HepG2 (cell line): ENCODE measurements around the gene RAP1A. TPM values are rescaled to one million over a fixed set of nuclear protein-coding genes. Genes with fewer than 3 reads are reported as not detected.

Experiments used
- ATAC-seq: fragments of 200-7000 bp; cut with Tn5 transposase; 3 replicates; pipeline ENCODE4 v1.9.1; 2020; ENCODE audit warnings: mild to moderate bottlenecking, moderate library complexity
- BruUV-seq: library from RNA; stranded (reverse); fragments of 400-500 nt; replicated peaks from 2 replicates; lab custom pipeline; 2021; lab: Mats Ljungman, UMichigan
- CTCF ChIA-PET: fragments of 300-600 bp; formaldehyde crosslinking; extraction: SDS; loops from one replicate; lab custom pipeline; 2021; ENCODE audit warnings: low total read pairs, inconsistent platforms, low intra/inter-chr PET ratio; lab: Yijun Ruan, JAX
- POLR2A ChIA-PET: fragments of 350-600 bp; sonication (Branson Sonifier 250); formaldehyde crosslinking; loops from one replicate; lab custom pipeline; 2020; ENCODE audit warnings: antibody characterized with exemption, inconsistent platforms; lab: Yijun Ruan, JAX
- DNase-seq: peaks from one replicate; pipeline ENCODE4 v3.0.0-alpha.2; 2015; ENCODE audit warnings: low spot score
- FAIRE-seq: peaks from 3 replicates; lab custom pipeline; 2011; peaks lifted over from hg19 to GRCh38; lab: Jason Lieb, UNC
- H2AFZ ChIP-seq: one replicate; pipeline ENCODE4 v1.6.1; 2011; ENCODE audit warnings: low read length, inconsistent platforms
- H3K27ac ChIP-seq: fragments of 300-600 bp; 3 replicates; pipeline ENCODE4 v1.8.0; 2011; ENCODE audit warnings: mixed run types, mild to moderate bottlenecking, mixed read lengths, low read length, inconsistent platforms; ENCODE audit not compliant: insufficient read depth; ENCODE audit errors: extremely low read length
- H3K27me3 ChIP-seq, 2 experiments: fragments of 200-600 bp in 1 of 2; 2 replicates in 1 of 2; 3 replicates in 1 of 2; pipeline versions ENCODE4 v1.6.0 to v1.8.0; 2011; ENCODE audit warnings: low read length in 2 of 2, mild to moderate bottlenecking in 2 of 2, moderate library complexity in 2 of 2, inconsistent platforms in 1 of 2; ENCODE audit not compliant: insufficient read depth in 2 of 2, control insufficient read depth in 1 of 2
- H3K36me3 ChIP-seq, 2 experiments: fragments of 200-600 bp in 1 of 2; replicated peaks in 1 of 2; 2 replicates in 1 of 2; 3 replicates in 1 of 2; pipeline versions ENCODE4 v1.5.1 to v1.8.0; 2011; ENCODE audit warnings: low read length in 2 of 2, inconsistent platforms in 1 of 2; ENCODE audit not compliant: insufficient read depth in 2 of 2, control insufficient read depth in 1 of 2
- H3K4me1 ChIP-seq: 2 replicates; pipeline ENCODE4 v1.5.1; 2012; ENCODE audit warnings: low read length, inconsistent platforms; ENCODE audit not compliant: insufficient read depth
- H3K4me2 ChIP-seq: 2 replicates; pipeline ENCODE4 v1.6.0; 2011; ENCODE audit warnings: low read depth, low read length, inconsistent platforms
- H3K4me3 ChIP-seq, 3 experiments: fragments of 200-600 bp in 1 of 3; sonication (generic), shearing (Covaris generic) in 1 of 3; replicated peaks in 1 of 3; 2 replicates each; pipeline ENCODE4 v1.5.1; 2011 to 2016; ENCODE audit warnings: low read length in 3 of 3, inconsistent platforms in 2 of 3, low read depth in 2 of 3, mild to moderate bottlenecking in 2 of 3, control low read depth in 1 of 3, mixed read lengths in 1 of 3; ENCODE audit not compliant: insufficient read depth in 1 of 3
- H3K79me2 ChIP-seq: one replicate; pipeline ENCODE4 v1.6.1; 2011; ENCODE audit warnings: low read length, inconsistent platforms; ENCODE audit not compliant: insufficient read depth
- H3K9ac ChIP-seq: 2 replicates; pipeline ENCODE4 v1.6.0; 2011; ENCODE audit warnings: mild to moderate bottlenecking, low read depth, low read length, inconsistent platforms; ENCODE audit not compliant: insufficient read depth
- H3K9me3 ChIP-seq: 2 replicates; pipeline ENCODE4 v1.5.1; 2012; ENCODE audit warnings: mild to moderate bottlenecking, low read length
- H4K20me1 ChIP-seq: 2 replicates; pipeline ENCODE4 v1.6.0; 2011; ENCODE audit warnings: inconsistent platforms, mild to moderate bottlenecking, low read length, moderate library complexity; ENCODE audit not compliant: insufficient read depth
- ATF3 ChIP-seq: sonication (generic); formaldehyde crosslinking; IDR thresholded peaks from 2 replicates; pipeline ENCODE4 v1.4.0; 2020; ENCODE audit warnings: missing genetic modification reagents
- FOXP1 ChIP-seq, 2 experiments: fragments of 450-650 bp in 1 of 2; IDR thresholded peaks; 2 replicates each; pipeline ENCODE4 v1.6.1; 2017 to 2018; ENCODE audit warnings: antibody characterized with exemption in 1 of 2
- GZF1 ChIP-seq: sonication (generic); formaldehyde crosslinking; IDR thresholded peaks from 2 replicates; pipeline ENCODE4 v1.5.1; 2020; ENCODE audit warnings: mild to moderate bottlenecking, missing genetic modification reagents
- HOXA3 ChIP-seq: sonication (generic); formaldehyde crosslinking; IDR thresholded peaks from 2 replicates; pipeline ENCODE4 v1.5.0; 2020; ENCODE audit warnings: missing genetic modification reagents
- RORA ChIP-seq: sonication (generic); formaldehyde crosslinking; IDR thresholded peaks from 2 replicates; pipeline ENCODE4 v1.5.0; 2020; ENCODE audit warnings: mild to moderate bottlenecking, missing genetic modification reagents, moderate library complexity
- SATB2 ChIP-seq: sonication (generic); formaldehyde crosslinking; IDR thresholded peaks from 2 replicates; pipeline ENCODE4 v1.5.0; 2020; ENCODE audit warnings: missing genetic modification reagents
- ZFP37 ChIP-seq: sonication (generic); formaldehyde crosslinking; IDR thresholded peaks from 2 replicates; pipeline ENCODE4 v1.4.0; 2020; ENCODE audit warnings: missing genetic modification reagents, borderline replicate concordance
- ZNF180 ChIP-seq: sonication (generic); formaldehyde crosslinking; IDR thresholded peaks from 2 replicates; pipeline ENCODE4 v1.4.0; 2020; ENCODE audit warnings: low read depth, missing genetic modification reagents, borderline replicate concordance
- ZNF660 ChIP-seq: sonication (generic); formaldehyde crosslinking; IDR thresholded peaks from 2 replicates; pipeline ENCODE4 v1.5.1; 2020; ENCODE audit warnings: mild to moderate bottlenecking, low read depth, missing genetic modification reagents, borderline replicate concordance
- WGBS: methylation state at CpG from one replicate; pipeline ENCODE4 v1.1.6; 2017; ENCODE audit warnings: low lambda C conversion rate; 5-methylcytosine and 5-hydroxymethylcytosine counted together
- in situ Hi-C: cut with HindIII; loops from 2 replicates; pipeline ENCODE4 v1.10.0; 2017; ENCODE audit warnings: low pct_unique_long_range_greater_than_20kb; ENCODE audit not compliant: extremely low pct_ligation_motif_present
- intact Hi-C: fragments of 100-400 bp; cut with micrococcal nuclease; formaldehyde crosslinking; loops from one replicate; pipeline ENCODE4 v1.10.0; 2022; ENCODE audit not compliant: unreplicated experiment
- polyA plus RNA-seq, 8 experiments: library from polyadenylated mRNA; depleted of rRNA in 3 of 8; stranded (reverse) in 7 of 8; unstranded in 1 of 8; fragments of >200 nt; fragmentation: Illumina TruSeq in 4 of 8; extraction: Trizol in 4 of 8; gene quantifications; 2 replicates each; pipeline versions ENCODE4 v1.2.1 to v1.2.3, GENCODE V29; 2011 to 2016; ENCODE audit warnings: low read depth in 4 of 8, missing spikeins in 1 of 8, mixed read lengths in 1 of 8; ENCODE audit not compliant: insufficient read depth in 1 of 8
- total RNA-seq, 5 experiments: library from RNA; depleted of rRNA; stranded (reverse); fragments of >200 nt; fragmentation: Illumina TruSeq; extraction: Trizol; gene quantifications; 2 replicates each; pipeline ENCODE4 v1.2.3, GENCODE V29; 2016; ENCODE audit warnings: low read depth in 1 of 5

The RAP1A gene
- total and polyA plus RNA-seq, 2 of the 13 experiments (the other 11 are each of a cell fraction or from before 2014, with no cell fraction given) = 19.0 to 20.7 TPM

DNA sequence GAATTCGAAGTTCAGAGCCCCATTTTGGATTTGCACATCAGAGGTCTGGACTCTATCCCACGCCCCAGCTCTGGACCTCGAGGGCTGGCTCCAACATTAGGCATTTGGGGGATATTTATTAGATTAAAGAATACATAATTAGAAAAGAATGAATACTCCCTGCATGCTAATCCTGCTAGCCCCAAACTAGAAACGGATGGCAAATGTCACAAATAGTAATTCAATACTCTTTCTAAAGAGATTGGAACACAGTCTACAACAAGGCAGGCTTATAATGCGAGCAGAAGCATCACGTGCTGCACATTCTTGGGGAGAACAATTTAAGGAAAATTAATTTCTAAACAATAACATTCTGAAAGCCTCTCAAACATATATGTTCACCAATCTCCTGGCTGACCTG is 27.7 kb upstream of the RAP1A start:
- H3K4me2 ChIP-seq = no peak overlapping the region; the same call in 1 of the 2 replicates
- H3K9me3 ChIP-seq = no peaks in the 10 kb centered on the region
- TF ChIP-seq SATB2 (CRISPR knock-in tag) (no peak), FOXP1 (IDR thresholded peaks at IDR 0.05) (no peak), FOXP1 (CRISPR knock-in tag; IDR thresholded peaks at IDR 0.05) (no peak), ZNF660 (CRISPR knock-in tag) (no peak), ZNF180 (no peak), ZFP37 (CRISPR knock-in tag) (no peak), ATF3 (CRISPR knock-in tag) (no peak), RORA (CRISPR knock-in tag) (no peak), GZF1 (CRISPR knock-in tag) (no peak), HOXA3 (CRISPR knock-in tag) (no peak)
- TF ChIP-seq, all 625 proteins: peak for 0
- Histone ChIP-seq H3K4me3 (no peak overlapping the region), H3K36me3 (no peaks in the 10 kb centered on the region), H3K79me2 (no peaks in the 10 kb centered on the region), H3K9ac (no peak overlapping the region), H2AFZ (no peak overlapping the region), H3K4me1 (peaks cover 29% of the 10 kb centered on the region), H4K20me1 (no peaks in the 10 kb centered on the region), H3K27me3 (peaks cover 0 to 2% of the 10 kb centered on the region in 2 experiments; a peak in 1 of 5 replicates), H3K27ac (no peak overlapping the region)
- no peak for ATAC-seq
- in situ Hi-C loops (no loop called here), intact Hi-C loops (no loop called here)
- DNase-seq = no peak
- ChIA-PET POLR2A (interaction anchor here (1.3 kb wide), 2 partner anchors 16 to 27 kb away, joined by 3 read pairs; no protein-coding TSS in a partner anchor), CTCF (no interaction called here)
- no peak for FAIRE-seq
- WGBS = 46% methylated on average over 6 of the region's 6 CpGs
- no TSS peak for BruUV-seq
